ENCODE measurements around the gene FAM83G. TPM values are rescaled to one million over a fixed set of nuclear protein-coding genes. Genes with fewer than 3 reads are reported as not detected.
"Not testable (repeated sequence)": the region's sequence is repeated elsewhere in the genome, so short reads cannot be mapped to it uniquely, and the experiment has no call there.

The FAM83G gene, protein sequence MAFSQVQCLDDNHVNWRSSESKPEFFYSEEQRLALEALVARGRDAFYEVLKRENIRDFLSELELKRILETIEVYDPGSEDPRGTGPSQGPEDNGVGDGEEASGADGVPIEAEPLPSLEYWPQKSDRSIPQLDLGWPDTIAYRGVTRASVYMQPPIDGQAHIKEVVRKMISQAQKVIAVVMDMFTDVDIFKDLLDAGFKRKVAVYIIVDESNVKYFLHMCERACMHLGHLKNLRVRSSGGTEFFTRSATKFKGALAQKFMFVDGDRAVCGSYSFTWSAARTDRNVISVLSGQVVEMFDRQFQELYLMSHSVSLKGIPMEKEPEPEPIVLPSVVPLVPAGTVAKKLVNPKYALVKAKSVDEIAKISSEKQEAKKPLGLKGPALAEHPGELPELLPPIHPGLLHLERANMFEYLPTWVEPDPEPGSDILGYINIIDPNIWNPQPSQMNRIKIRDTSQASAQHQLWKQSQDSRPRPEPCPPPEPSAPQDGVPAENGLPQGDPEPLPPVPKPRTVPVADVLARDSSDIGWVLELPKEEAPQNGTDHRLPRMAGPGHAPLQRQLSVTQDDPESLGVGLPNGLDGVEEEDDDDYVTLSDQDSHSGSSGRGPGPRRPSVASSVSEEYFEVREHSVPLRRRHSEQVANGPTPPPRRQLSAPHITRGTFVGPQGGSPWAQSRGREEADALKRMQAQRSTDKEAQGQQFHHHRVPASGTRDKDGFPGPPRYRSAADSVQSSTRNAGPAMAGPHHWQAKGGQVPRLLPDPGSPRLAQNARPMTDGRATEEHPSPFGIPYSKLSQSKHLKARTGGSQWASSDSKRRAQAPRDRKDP
- total RNA-seq, result 10.9 and 11.1 TPM in 2 replicates
- polyA plus RNA-seq, result 7.0 and 8.2 TPM in 2 replicates
- polyA plus RNA-seq (2011; cell fraction: cytosol; rRNA removed), result 5.4 and 6.6 TPM in 2 replicates
- polyA plus RNA-seq (2011; cell fraction: nucleus; rRNA removed), result 10.4 and 10.9 TPM in 2 replicates
- 8.6 and 10.0 TPM in 2 replicates for polyA plus RNA-seq (2012)
- polyA minus RNA-seq, result 7.3 and 8.5 TPM in 2 replicates
- polyA minus RNA-seq (2011; cell fraction: cytosol; rRNA and poly(A)+ RNA removed), result 12.8 TPM
- 6.1 and 8.1 TPM in 2 replicates for polyA minus RNA-seq (2011; cell fraction: nucleus; rRNA and poly(A)+ RNA removed)
- percentile 52 among the genes with signal in this experiment for Bru-seq, nascent RNA
- BruChase-seq, experiment 1, labeled RNA remaining after a 6-hour chase, result percentile 51 among the genes with signal in this experiment
- BruChase-seq, experiment 2, labeled RNA remaining after a 2-hour chase, result percentile 55 among the genes with signal in this experiment
- long read RNA-seq, full-length matches to known transcripts, result 2 of 17 reads
- long read RNA-seq, partial matches to known transcripts, result 2 of 17 reads
- long read RNA-seq, other reads (novel, unspliced or antisense), result 13 of 17 reads

GRCh38 chr17:19004421-19005136 is at the start of gene FAM83G:
TSS of gene FAM83G (minus strand) at chr17:19004764. CDS start at chr17:19004041, 723 bp downstream.
- intact Hi-C loops (cut with micrococcal nuclease), result loop anchor here (2.0 kb wide), 1 partner anchor 44 kb away; no protein-coding TSS in a partner anchor
- POLR2A ChIA-PET, result no interaction called here
- Histone ChIP-seq H3K9me3 (replicated peaks; ENCODE audit: control insufficient read depth, insufficient read depth, low read length) (no peaks in the 10 kb centered on the region), H3K27ac (ENCODE audit: insufficient read depth, low read depth, low read length) (peak within 1 kb of the TSS; percentile 75), H3K79me2 (ENCODE audit: control insufficient read depth, insufficient read depth, low read length) (peaks cover 35% of the 10 kb centered on the region), H3K4me3 (replicated peaks in 1 of 3; ENCODE audit: insufficient read depth in 1 of 3, low read depth in 1 of 3, low read length in 3 of 3) (peak within 1 kb of the TSS; percentile 71 to 74 (median 71)), H3K4me2 (ENCODE audit: insufficient read depth, low read length) (peak within 1 kb of the TSS; percentile 70), H4K20me1 (replicated peaks; ENCODE audit: control insufficient read depth, extremely low read depth, insufficient read depth, low read length) (no peaks in the 10 kb centered on the region), H2AFZ (ENCODE audit: low read depth, low read length) (peak within 1 kb of the TSS; percentile 64), H3K9me1 (replicated peaks; ENCODE audit: control insufficient read depth, extremely low read depth, insufficient read depth, low read length) (no peaks in the 10 kb centered on the region), H3K27me3 (ENCODE audit: control insufficient read depth in 2 of 2, insufficient read depth in 2 of 2, low read length in 2 of 2) (no peaks in the 10 kb centered on the region), H3K9ac (replicated peaks; ENCODE audit: extremely low read depth, insufficient read depth, low read length) (peak within 1 kb of the TSS; percentile 93), H3K36me3 (ENCODE audit: control insufficient read depth in 2 of 2, extremely low read depth in 1 of 2, insufficient read depth in 2 of 2, low read length in 2 of 2) (no peaks in the 10 kb centered on the region), H3K4me1 (ENCODE audit: control insufficient read depth, extremely low read depth, insufficient read depth, low read length) (peaks cover 24% of the 10 kb centered on the region)
- BruUV-seq (replicated peaks), result TSS peak; percentile 30
- peak; percentile 64 for FAIRE-seq
- DNase-seq (ENCODE audit: low read depth, low spot score), result peak; percentile 52
- CTCF ChIA-PET, result interaction anchor here (4.6 kb wide), 1 partner anchor 44 kb away, joined by 35 read pairs; no protein-coding TSS in a partner anchor
- TF ChIP-seq FOS (IDR thresholded peaks at IDR 0.05; ENCODE audit: borderline replicate concordance, insufficient read depth, low read length), result peak; percentile 82
- peak; percentile 67 for TF ChIP-seq POLR2AphosphoS5 (IDR thresholded peaks at IDR 0.05; ENCODE audit: insufficient read depth, low read depth, low read length)
- TF ChIP-seq JUN (IDR thresholded peaks at IDR 0.05; ENCODE audit: borderline replicate concordance, insufficient read depth, insufficient read length, low read depth), result no peak
- TF ChIP-seq MAX (IDR thresholded peaks at IDR 0.05; ENCODE audit: insufficient read depth, insufficient read length), result peak; percentile 50
- no peak for TF ChIP-seq EZH2 (IDR thresholded peaks at IDR 0.05; ENCODE audit: borderline replicate concordance, low read depth, low read length, severe bottlenecking)
- TF ChIP-seq GATA2 (IDR thresholded peaks at IDR 0.05; ENCODE audit: insufficient read depth, insufficient read length, low read depth, low read length), result no peak
- TF ChIP-seq CTCF (IDR thresholded peaks at IDR 0.05; ENCODE audit: extremely low read depth in 1 of 2, insufficient read depth in 1 of 2, low read depth in 1 of 2, low read length in 2 of 2), result no peak
- TF ChIP-seq MYC (IDR thresholded peaks at IDR 0.05; ENCODE audit: low read depth, low read length), result no peak
- no peak for TF ChIP-seq POLR2A (IDR thresholded peaks at IDR 0.05; ENCODE audit: low read depth, low read length)
- dilution Hi-C loops (cut with MboI; ENCODE audit: extremely low pct_ligation_motif_present, low sequenced_read_pairs), result no loop called here

GRCh38 chr17:19048826-19049225 is 44.3 kb upstream of the FAM83G start:
- H3K9me1 ChIP-seq (replicated peaks; ENCODE audit: control insufficient read depth, extremely low read depth, insufficient read depth, low read length); dilution Hi-C loops (cut with MboI; ENCODE audit: extremely low pct_ligation_motif_present, low sequenced_read_pairs); BruUV-seq (replicated peaks); H3K79me2 ChIP-seq (ENCODE audit: control insufficient read depth, insufficient read depth, low read length); intact Hi-C loops (cut with micrococcal nuclease); H3K4me3 ChIP-seq (replicated peaks in 1 of 3; ENCODE audit: insufficient read depth in 1 of 3, low read depth in 1 of 3, low read length in 3 of 3); FAIRE-seq; H3K9ac ChIP-seq (replicated peaks; ENCODE audit: extremely low read depth, insufficient read depth, low read length); DNase-seq (ENCODE audit: low read depth, low spot score); H3K27ac ChIP-seq (ENCODE audit: insufficient read depth, low read depth, low read length); H3K36me3 ChIP-seq (ENCODE audit: control insufficient read depth in 2 of 2, extremely low read depth in 1 of 2, insufficient read depth in 2 of 2, low read length in 2 of 2); H3K27me3 ChIP-seq (ENCODE audit: control insufficient read depth in 2 of 2, insufficient read depth in 2 of 2, low read length in 2 of 2); CTCF ChIA-PET; H3K4me2 ChIP-seq (ENCODE audit: insufficient read depth, low read length); H3K9me3 ChIP-seq (replicated peaks; ENCODE audit: control insufficient read depth, insufficient read depth, low read length); H2AFZ ChIP-seq (ENCODE audit: low read depth, low read length); H3K4me1 ChIP-seq (ENCODE audit: control insufficient read depth, extremely low read depth, insufficient read depth, low read length); H4K20me1 ChIP-seq (replicated peaks; ENCODE audit: control insufficient read depth, extremely low read depth, insufficient read depth, low read length); POLR2A ChIA-PET: not testable (repeated sequence)

Measured in endothelial cell of umbilical vein (primary cell).